ENCODE measurements around the gene CNTN4.

The CNTN4 gene

DNA sequence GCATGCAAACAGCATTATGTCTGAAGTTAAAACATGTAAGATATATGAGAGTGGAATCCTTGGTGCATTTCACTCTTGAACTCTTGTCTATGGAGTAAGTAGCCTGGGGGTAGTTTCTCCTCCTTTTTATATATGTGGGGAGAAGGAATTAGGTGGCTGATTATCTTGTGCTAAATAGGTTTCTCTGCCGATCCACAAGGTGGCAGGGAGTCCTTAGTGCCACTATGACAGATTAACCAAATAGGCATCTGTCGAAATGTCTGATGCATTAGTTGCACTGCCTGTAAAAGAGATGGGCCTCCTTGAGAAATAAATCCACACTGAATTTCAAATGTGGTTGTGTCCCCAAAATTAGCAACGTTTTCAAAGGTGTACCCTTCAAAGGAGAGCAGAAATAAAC is 170.1 kb downstream of the CNTN4 start:
- no peak for DNase-seq (ENCODE audit: low spot score)

DNA sequence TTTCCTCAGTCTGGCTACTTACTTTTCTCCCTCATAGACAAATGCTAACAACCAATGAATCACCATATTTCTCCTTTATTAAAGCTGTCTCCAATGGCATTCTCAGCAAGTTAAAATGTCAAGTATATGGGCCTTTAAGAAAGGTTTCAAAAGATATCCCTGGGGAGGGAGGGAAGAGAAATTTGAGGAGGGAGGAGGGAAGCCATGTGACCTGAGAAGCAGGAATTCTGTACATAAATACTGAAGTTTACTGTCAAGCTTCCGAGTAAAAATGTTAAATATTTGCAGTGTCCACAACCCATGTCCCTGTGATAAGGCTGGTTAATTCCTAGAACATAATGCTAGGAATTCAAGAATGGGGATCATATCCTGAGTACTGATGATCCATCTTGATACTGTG is 175.9 kb downstream of the CNTN4 start:
- no peak for DNase-seq (ENCODE audit: low spot score)

DNA sequence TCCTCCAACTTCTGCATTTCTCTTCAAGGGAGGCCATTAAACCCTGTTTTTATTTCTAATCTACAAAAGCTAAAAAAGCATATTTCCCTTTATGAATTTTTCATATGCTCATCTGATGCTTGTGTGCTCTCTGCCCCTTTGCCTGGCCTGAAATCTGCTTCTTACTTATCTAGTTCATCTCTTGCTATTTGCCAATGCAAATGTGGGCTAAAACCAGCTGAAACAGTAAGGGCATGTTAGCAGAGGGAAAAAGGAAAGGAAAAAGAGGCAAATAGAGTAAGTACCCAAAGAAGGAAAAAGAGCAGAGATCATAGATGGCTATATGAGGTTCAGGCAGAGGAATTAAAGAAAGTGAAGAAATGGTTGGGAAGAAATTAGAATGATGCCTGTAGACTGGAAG is 185.2 kb downstream of the CNTN4 start:
- no peak for DNase-seq (ENCODE audit: low spot score)

DNA sequence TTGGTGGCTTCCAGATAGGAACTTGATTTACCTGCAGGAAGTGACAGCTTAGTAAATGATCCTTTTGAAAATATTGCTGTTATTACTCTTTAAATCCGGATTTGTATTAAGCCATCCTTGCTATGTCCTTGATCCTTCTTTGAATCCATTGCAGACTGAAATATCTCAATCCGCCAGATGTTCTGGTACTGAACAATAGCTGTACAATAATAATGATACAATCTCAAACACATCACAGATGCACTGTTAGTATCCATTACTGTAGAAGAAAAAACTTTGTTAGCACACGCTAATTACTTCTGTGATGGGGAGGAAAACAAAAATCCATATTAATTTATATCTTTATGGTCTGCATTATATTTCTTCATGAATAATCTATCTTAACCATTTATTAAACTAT is 202.3 kb downstream of the CNTN4 start:
- DNase-seq (ENCODE audit: low spot score), result no peak

DNA sequence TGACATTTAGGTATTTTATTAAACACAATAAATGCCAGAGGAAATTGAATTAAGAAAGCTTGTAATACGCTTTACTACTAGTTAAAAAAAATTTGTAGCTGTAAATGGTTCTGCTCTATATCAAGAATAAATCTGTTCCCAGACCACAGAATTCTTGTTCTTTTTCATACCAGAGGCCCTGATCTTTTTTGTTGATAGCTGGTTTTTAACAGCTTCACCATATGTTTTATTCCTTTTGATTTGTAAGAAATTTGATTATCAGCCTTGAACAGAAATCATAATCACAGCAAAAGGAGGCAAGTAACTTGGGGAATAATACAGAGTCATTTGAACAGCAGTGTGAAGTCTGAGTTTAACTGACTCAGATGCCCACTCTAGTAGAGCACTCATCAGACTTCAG is 202.7 kb downstream of the CNTN4 start:
- DNase-seq (ENCODE audit: low spot score), result no peak

DNA sequence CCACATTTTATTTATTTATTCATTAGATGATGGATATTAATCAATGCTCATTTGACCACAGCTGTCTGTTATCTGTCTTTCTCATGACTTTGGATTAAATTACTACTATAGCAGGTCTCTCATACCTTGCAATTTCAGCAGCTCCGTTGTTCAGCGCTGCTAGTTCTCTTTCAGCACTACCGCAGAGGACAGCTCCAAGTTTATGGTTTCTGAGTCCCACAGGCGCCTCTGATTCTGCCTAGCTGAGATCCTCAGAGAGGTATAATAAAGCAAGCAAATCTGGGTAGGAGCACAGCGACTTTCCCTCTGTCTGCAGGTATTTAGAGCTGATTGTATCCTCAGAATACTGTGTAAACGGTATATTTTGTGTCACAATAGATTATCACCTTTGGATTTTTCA is 204.9 kb downstream of the CNTN4 start:
- DNase-seq (ENCODE audit: low spot score), result peak; percentile 2

DNA sequence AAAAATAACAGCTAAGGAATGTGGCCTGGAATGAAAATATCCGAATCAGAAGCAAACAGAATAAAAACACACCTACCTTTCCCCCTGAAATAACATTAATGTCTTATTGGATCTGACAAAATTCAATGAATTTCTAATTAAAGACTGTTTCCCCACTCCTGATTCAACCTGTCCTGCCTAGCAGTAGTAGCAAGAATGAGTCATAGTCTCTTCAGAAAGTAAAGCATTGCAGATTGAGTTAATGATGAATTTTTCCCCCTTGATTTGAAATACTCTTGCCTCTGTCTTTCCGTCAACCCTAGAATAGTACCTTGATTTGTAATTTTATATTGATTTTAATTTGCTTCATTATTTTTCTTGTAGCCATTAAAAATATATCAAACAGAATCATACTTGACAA is 212.4 kb downstream of the CNTN4 start:
- no peak for DNase-seq (ENCODE audit: low spot score)

DNA sequence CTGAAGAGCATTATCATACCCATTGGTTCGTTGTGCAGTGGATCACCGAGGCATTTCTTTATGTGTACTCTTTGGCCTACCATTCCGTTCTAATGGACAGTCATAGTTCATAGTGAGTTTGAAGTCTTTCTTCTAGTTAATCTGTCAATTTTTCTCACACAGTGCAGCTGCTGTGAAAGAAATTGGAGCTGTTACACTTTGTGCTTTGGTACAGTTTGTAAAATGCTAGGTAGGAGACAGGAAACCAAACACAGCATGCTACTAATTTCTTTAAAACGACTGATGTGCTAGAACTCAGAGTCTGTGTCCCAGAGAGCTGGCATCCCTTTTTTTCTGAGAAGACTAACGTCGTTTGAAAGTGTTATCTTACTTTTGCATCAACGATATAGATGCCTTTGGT is 218.9 kb downstream of the CNTN4 start:
- no peak for DNase-seq (ENCODE audit: low spot score)

DNA sequence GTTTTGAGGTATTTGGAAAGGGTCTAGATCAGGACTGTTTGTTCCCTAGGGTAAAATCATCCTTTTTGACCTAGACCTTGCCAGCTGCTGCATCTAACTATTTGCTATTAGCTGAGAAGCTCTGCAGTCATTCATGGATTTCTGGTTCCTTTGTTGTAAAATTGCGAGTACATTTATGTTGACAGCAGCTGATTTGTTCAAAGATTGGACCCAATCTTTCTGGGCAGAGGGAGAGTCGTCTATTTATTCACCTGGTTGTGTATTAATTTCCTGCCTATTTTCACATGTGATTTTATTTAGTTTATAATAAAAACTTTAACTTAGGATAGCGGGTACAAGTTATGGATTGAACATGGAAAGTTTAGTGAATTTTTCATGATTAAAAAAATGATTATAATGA is 236.3 kb downstream of the CNTN4 start:
- DNase-seq (ENCODE audit: low spot score), result no peak

DNA sequence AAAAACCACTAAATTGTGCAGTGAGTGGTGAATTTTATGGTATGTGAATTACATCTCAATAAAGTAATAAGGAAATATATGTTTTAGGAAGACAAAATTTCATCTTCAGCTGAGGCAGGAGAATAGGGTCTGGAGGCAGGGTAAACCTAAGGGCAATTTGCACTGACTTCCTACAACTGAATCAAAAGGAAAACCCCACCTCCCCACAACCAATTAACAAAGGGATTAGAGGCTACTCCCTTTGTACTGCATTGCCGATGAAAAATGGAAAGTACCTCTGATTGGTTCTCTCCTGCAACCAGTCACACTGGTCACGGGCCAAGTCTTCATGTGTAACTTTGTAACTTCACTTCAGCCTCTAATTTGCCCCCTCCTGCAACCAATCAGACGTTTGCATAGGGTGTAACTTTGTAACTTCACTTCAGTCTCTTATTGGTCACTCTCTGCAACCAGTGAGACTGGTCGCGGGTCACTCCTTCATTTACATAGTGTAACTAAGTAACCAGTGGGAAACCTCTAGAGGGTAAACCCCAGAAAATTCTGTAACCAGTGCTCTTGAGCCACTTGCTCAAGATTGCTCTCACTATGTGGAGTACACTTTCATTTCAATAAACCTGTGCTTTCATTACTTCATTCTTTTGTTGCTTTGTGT is 244.5 kb downstream of the CNTN4 start:
- DNase-seq (ENCODE audit: low spot score), result no peak

DNA sequence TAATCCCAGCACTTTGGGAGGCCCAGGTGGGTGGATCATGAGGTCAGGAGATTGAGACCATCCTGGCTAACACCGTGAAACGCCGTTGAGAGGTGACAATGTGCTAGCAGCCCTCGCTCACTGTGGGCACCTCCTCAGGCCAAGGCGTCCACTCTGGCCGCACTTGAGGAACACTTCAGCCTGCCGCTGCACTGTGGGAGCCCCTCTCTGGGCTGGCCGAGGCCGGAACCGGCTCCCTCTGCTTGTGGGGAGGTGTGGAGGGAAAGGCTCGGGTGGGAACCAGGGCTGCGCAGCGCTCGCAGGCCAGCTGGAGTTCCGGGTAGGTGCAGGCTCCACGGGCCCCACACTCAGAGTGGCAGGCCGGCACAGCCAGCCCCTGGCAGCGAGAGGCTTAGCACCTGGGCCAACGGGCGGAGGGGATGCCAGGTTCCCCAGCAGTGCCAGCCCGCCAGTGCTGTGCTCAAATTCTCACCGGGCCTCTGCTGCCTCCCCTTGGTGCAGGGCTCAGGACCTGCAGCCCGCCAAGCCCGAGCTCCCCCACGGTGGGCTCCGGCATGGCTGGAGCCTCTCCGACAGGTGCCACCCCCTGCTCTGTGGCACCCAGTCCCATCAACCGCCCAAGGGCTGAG is 253.6 kb downstream of the CNTN4 start:
- no peak for DNase-seq (ENCODE audit: low spot score)

DNA sequence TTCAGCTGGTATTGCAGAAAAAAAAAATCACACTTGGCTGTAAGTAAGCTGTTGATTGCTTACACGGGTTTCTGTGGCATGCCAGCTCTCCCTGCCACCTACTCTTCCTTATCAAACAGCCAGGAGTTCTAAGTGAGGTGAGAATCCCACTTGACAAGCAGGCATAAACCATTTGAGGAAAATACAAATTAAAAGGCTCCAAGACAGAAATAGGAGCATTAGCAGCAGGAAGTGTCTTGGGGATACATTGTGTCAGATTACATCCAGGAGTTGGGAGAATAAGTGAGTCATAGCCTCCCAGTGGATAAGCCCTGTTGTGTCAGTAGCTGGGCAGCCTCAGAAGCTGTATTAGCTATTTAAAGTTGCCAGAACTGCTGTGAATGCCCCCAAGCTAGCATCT is 256.0 kb downstream of the CNTN4 start:
- DNase-seq (ENCODE audit: low spot score), result no peak

DNA sequence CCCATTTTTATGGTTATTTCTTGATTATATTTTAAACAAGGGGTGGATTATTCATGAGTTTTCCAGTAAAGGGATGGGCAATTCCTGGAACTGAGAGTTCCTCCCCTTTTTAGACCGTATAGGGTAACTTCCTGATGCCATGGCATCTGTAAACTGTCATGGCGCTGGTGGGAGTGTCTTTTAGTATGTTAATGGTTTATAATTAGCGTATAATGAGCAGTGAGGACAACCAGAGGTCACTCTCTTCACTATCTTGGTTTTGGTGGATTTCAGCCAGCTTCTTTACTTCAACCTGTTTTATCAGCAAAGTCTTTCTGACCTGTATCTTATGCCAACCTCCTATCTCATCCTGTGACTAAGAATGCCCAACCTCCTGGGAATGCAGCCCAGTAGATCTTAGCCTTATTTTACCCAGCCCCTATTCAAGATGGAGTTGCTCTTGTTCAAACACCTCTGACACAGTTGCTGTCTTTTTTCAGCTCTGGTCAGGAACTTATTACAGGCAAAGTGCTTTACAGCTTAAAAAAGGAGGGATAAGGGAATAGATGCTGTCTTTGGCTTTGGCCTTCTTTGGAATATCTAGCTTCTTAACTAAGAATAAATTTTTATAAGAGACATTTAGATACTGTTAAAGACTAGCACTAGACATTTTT is 257.8 kb downstream of the CNTN4 start:
- no peak for DNase-seq (ENCODE audit: low spot score)

DNA sequence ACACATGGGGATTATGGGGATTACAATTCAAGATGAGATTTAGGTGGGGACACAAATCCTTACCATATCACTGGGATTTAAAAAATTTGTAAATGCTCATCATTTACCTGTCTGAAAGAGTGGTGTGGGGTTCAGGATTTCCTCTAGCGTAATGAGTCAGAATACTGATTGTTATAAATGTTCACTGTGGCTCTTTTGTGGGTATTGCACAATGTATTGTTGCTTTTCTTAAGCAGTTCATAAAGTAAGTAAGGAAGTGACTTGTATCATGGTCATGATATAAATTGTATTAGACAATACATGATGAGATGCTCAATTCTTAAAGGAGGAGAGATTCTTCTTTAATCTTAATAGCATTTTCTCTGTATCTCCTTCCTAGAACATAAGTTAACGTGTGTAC is 262.1 kb downstream of the CNTN4 start:
- DNase-seq (ENCODE audit: low spot score), result no peak

DNA sequence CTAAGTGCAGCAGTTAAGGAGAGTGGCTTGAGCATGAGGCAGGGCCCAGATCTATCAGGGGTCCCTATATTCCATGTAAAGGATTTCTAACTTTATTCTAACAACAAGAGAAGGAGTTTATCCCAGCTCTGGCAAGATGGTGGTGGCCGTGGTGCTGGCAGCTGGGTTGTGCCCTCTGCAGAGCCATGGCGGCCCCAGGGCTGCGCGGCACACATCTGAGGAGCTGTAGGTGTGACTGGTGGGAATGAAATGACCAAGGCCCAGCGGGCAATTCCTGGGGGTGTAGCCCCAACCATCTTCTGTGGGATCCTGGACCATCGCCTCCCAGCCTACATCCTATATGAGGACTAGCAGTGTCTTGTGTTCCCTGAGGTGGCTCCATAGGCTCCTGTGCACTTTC is 263.5 kb downstream of the CNTN4 start:
- no peak for DNase-seq (ENCODE audit: low spot score)

DNA sequence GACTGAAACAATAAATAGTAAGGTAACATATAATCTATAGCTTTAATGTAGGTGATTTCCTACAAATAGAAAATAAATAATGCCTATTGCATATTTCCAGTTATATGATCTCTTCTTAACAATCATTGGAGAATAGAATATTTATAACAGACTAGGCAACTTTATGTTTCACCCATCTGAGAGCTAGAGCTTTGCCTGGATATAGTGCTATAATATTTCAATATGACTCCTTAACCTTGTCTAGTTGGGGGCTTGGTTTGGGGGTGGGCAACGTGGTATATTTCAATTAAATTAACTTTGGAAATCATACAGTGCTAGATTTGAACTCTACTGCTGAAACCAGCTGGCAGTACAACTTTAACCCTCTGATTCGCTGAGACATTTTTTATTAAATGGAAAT is 265.2 kb downstream of the CNTN4 start:
- DNase-seq (ENCODE audit: low spot score), result no peak

DNA sequence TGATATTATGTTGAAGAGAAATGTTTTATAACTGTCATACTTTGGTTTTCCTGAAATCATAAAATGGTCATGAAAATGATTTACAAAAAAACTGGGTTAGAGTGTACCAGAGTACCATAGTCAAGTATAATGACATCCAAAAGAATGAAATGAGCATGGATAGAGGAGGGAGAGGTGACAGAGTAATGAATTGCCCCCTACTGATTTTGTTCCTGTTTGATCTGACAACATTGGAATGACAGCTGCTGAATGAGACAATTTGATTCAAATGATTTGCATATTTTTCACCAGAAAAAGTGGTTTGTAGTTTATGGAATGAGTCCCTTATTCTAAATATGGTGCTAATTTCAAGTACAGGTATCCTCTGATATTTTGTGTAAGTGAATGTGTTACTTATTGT is 271.7 kb downstream of the CNTN4 start:
- DNase-seq (ENCODE audit: low spot score), result no peak

DNA sequence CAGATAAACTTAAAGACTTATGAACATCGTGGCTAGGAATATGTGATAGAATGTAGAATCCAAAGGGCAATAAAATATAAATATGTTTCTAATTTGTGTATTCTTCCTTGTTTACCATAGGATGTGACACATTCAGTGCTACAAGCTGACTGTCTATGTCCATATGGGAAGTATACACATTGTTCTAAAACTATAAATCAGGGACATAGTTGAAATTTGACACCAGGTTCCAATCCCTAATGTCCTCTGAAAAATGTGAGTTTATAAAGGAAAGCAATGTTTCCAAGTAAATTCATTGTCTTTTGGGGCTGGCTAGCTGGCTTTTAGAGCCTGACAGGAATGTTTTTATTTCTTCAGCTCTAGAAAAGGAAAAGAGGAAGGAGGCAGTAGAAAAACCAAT is 273.6 kb downstream of the CNTN4 start:
- DNase-seq (ENCODE audit: low spot score), result no peak

DNA sequence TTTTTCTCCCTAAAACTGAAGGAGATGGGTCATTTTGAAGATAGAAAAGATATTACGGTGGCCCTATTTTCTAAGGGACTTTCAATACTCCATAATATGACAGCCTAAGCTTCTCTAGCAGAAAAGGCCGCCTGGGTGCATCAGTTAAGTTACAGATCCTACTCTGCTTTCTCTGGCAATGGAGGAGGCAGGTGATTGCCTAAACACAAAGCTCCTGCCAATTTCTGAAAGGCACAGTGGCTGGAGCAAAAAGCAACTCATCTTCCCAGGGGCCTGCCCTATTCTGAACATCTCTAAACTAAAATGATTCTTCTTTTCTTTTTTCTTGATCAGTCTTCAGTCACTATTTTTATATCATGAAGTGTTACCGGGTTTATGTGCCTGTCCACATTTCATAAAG is 276.7 kb downstream of the CNTN4 start:
- DNase-seq (ENCODE audit: low spot score), result no peak

DNA sequence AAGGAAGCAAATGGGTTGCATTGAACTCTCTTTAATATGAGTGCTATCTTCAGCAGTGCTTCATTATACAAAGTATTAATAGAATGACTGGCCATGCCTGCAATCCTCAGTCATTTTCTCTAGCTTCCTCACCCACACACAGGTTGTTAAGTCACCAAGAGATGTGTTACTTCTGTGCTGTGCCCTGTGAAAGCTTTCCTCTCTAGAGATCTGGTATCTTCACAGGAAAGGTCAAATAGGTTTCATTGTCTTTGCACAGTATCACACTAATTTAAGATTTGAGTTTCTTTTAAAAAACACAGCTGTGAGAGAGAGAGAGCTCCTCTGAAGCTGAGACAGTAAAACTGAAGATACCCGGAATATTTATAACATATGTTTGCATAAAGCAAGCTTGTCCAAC is 278.6 kb downstream of the CNTN4 start:
- DNase-seq (ENCODE audit: low spot score), result no peak

DNA sequence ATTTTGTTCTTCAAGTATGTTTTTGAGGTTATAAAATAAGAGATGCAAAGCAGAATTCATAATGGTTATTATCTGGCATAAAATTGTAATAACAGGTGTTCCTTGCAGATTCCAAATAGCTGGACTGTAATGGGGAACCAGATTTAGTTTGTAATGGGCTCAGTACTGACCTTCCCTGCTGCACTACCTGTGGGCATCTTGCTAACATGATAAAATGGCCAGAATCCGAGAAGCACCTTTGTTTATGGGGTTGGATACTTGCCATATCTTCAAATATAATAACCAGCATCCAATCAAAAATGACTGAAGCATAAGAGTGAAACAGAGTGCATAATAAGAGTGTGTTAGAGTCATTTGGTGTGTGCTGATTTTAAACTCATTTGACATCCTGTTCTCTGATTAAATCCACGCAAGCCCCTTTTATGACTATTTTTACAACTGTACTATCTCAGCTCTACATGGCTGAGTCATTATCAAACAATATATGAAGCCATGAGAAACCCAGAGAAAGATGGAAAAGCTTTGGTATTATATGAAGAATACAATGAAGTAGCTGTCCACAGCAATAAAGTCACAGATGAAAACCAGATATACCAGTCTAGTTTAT is 292.4 kb downstream of the CNTN4 start:
- no peak for DNase-seq (ENCODE audit: low spot score)

DNA sequence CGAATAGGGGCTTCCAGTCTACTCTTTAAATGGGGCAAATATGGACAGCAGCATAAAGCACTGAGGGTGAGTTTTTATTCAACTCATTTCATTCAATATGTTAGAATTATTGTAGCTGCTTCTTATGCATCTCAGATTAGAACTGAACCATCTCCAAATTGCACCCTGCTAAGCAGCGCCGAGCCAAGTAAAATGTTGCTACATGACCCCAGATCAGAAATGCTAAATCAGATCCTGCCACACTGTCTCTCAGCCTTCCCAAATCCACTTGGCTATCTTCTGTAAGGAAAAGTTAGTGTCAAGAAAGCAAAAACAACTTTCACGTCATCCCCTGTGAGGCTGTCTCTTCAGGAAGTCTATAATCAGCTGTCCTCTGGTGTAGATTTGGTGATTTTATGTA is 293.2 kb downstream of the CNTN4 start:
- DNase-seq (ENCODE audit: low spot score), result no peak

DNA sequence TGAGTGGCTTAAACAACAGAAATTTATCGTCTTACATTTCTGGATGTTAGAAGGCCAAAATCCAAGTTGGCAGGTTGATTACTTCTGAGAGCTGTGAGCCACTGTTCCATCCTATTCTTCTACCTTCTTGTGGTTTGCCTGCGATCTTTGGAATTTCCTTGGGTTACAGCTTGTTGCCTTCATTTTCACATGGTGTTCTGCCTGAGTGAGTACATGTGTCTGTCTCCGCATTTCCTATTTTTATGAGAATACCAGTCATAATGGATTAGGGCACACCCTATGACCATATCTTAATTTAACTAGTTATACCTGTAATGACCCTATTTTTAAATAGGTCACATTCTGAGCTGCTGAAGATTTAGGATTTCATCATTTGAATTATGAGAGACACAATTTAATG is 294.3 kb downstream of the CNTN4 start:
- DNase-seq (ENCODE audit: low spot score), result no peak
